Measurements from ENCODE around the gene SLCO1C1.
"Not testable (repeated sequence)": the region's sequence is repeated elsewhere in the genome, so short reads cannot be mapped to it uniquely, and the experiment has no call there.

SLCO1C1 gene

DNA sequence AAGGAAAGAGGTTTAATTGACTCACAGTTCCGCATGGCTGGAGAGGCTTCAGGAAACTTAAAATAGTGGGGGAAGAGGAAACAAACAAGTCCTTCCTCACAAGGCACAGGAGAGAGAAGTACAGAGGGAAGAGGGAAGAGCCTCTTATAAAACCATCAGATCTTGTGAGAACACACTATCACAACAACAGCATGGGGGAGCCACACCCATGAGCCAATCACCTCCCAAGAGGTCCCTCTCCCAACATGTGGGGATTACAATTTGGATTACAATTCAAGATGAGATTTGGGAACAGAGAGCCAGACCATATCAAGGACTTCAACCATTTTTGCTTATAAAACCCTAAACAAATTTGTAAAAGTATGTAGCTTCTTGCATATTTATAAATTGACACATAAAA lies 45.8 kb downstream of the SLCO1C1 start:
- H3K9me3 Mint-ChIP-seq (ENCODE audit: low read depth), result no peaks in the 10 kb centered on the region
- no peaks in the 10 kb centered on the region for H3K36me3 Mint-ChIP-seq
- H3K4me1 Mint-ChIP-seq (ENCODE audit: low read depth), result no peaks in the 10 kb centered on the region
- no peaks in the 10 kb centered on the region for H3K27me3 Mint-ChIP-seq
- no peak overlapping the region for H3K27ac Mint-ChIP-seq
- H3K4me3 Mint-ChIP-seq, result no peak overlapping the region

DNA sequence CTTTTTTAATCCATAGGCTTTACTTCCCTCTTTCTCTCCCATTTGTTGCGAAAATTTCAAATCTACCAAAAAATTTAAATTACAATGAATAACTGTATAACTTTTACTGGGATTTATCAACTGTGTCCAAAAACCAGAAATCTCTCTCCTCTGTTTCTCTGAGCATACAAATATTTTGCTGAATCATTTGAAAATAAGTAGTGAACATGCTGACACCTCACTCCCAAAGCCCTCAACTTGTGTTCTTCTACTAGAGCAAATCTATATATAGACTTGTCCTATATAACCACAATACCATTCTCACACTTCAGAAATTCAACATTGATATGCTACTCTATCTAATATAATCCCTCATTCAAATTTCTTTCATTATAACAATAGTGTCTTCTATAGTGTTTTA lies 53.1 kb downstream of the SLCO1C1 start:
- Mint-ChIP-seq H3K4me1 (ENCODE audit: low read depth) (no peaks in the 10 kb centered on the region), H3K27me3 (no peaks in the 10 kb centered on the region), H3K4me3 (no peak overlapping the region), H3K27ac (no peak overlapping the region), H3K36me3 (no peaks in the 10 kb centered on the region), H3K9me3 (ENCODE audit: low read depth) (peaks cover 4% of the 10 kb centered on the region)

- Mint-ChIP-seq H3K4me1 (ENCODE audit: low read depth) (no peaks in the 10 kb centered on the region), H3K36me3 (no peaks in the 10 kb centered on the region), H3K27ac (no peak overlapping the region), H3K4me3 (no peak overlapping the region), H3K9me3 (ENCODE audit: low read depth) (peaks cover 11% of the 10 kb centered on the region), H3K27me3 (no peaks in the 10 kb centered on the region)
Measured at GRCh38 chr12:20751046-20751445, 55.9 kb downstream of the SLCO1C1 start.

- H3K36me3 Mint-ChIP-seq, result no peaks in the 10 kb centered on the region
- no peak overlapping the region for H3K4me3 Mint-ChIP-seq
- H3K27me3 Mint-ChIP-seq, result no peaks in the 10 kb centered on the region
- no peaks in the 10 kb centered on the region for H3K4me1 Mint-ChIP-seq (ENCODE audit: low read depth)
- no peak overlapping the region for H3K27ac Mint-ChIP-seq
- H3K9me3 Mint-ChIP-seq (ENCODE audit: low read depth), result peaks cover 3% of the 10 kb centered on the region
Measured at GRCh38 chr12:20777420-20777819, 82.3 kb downstream of the SLCO1C1 start.

GRCh38 chr12:20778969-20779368 lies 83.8 kb downstream of the SLCO1C1 start:
- Mint-ChIP-seq H3K27me3 (no peaks in the 10 kb centered on the region), H3K4me1 (ENCODE audit: low read depth) (no peaks in the 10 kb centered on the region), H3K36me3 (no peaks in the 10 kb centered on the region), H3K9me3 (ENCODE audit: low read depth) (peaks cover 3% of the 10 kb centered on the region), H3K27ac (no peak overlapping the region), H3K4me3 (no peak overlapping the region)

GRCh38 chr12:20779971-20780370 lies 84.8 kb downstream of the SLCO1C1 start:
- not testable (repeated sequence) for H3K4me1 Mint-ChIP-seq (ENCODE audit: low read depth); H3K27ac Mint-ChIP-seq; H3K36me3 Mint-ChIP-seq; H3K4me3 Mint-ChIP-seq; H3K27me3 Mint-ChIP-seq; H3K9me3 Mint-ChIP-seq (ENCODE audit: low read depth)

- H3K4me1 Mint-ChIP-seq (ENCODE audit: low read depth); H3K4me3 Mint-ChIP-seq; H3K27me3 Mint-ChIP-seq; H3K9me3 Mint-ChIP-seq (ENCODE audit: low read depth); H3K27ac Mint-ChIP-seq; H3K36me3 Mint-ChIP-seq: not testable (repeated sequence)
Measured at GRCh38 chr12:20783796-20784357, 88.7 kb downstream of the SLCO1C1 start.

- Mint-ChIP-seq H3K27me3 (no peaks in the 10 kb centered on the region), H3K4me1 (ENCODE audit: low read depth) (no peaks in the 10 kb centered on the region), H3K9me3 (ENCODE audit: low read depth) (peaks cover 3% of the 10 kb centered on the region), H3K36me3 (no peaks in the 10 kb centered on the region), H3K27ac (no peak overlapping the region), H3K4me3 (no peak overlapping the region)
Measured at GRCh38 chr12:20792971-20793370, 97.8 kb downstream of the SLCO1C1 start.

GRCh38 chr12:20798554-20798953 lies 103.4 kb downstream of the SLCO1C1 start:
- Mint-ChIP-seq H3K4me1 (ENCODE audit: low read depth) (no peaks in the 10 kb centered on the region), H3K27me3 (no peaks in the 10 kb centered on the region), H3K27ac (no peak overlapping the region), H3K36me3 (no peaks in the 10 kb centered on the region), H3K4me3 (no peak overlapping the region), H3K9me3 (ENCODE audit: low read depth) (peaks cover 3% of the 10 kb centered on the region)

- H3K9me3 Mint-ChIP-seq (ENCODE audit: low read depth), result no peaks in the 10 kb centered on the region
- no peaks in the 10 kb centered on the region for H3K4me1 Mint-ChIP-seq (ENCODE audit: low read depth)
- no peak overlapping the region for H3K27ac Mint-ChIP-seq
- H3K27me3 Mint-ChIP-seq, result no peaks in the 10 kb centered on the region
- H3K4me3 Mint-ChIP-seq, result no peak overlapping the region
- no peaks in the 10 kb centered on the region for H3K36me3 Mint-ChIP-seq
Measured at GRCh38 chr12:20800160-20800559, 105.0 kb downstream of the SLCO1C1 start.

DNA sequence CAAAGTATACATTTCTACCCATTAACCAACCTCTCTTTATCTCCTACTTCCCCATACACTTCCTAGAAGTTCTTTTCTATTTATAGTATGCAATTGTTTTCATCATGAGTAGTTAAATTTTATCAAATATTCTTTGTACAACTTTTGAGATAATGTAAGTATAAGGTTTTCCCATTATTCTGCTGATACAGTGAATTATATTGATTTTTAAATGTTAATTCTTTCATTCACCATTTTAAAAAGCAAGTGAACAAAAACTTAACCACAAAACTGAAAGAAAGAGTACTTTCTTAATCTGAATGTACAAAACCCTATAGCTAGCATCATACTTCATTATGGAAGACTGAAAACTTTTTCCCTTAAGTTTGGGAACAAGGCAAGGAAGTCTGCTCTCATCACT lies 105.9 kb downstream of the SLCO1C1 start:
- no peaks in the 10 kb centered on the region for H3K4me1 Mint-ChIP-seq (ENCODE audit: low read depth)
- no peak overlapping the region for H3K27ac Mint-ChIP-seq
- H3K9me3 Mint-ChIP-seq (ENCODE audit: low read depth), result no peaks in the 10 kb centered on the region
- no peaks in the 10 kb centered on the region for H3K27me3 Mint-ChIP-seq
- H3K36me3 Mint-ChIP-seq, result no peaks in the 10 kb centered on the region
- no peak overlapping the region for H3K4me3 Mint-ChIP-seq

Measured in activated naive CD8-positive, alpha-beta T cell (primary cell).